VCaP (cell line): ENCODE measurements around the gene BICRA.
A peak's percentile ranks its signal among the peaks of the same experiment; 100 is the strongest.
"Not testable (repeated sequence)": the region's sequence is repeated elsewhere in the genome, so short reads cannot be mapped to it uniquely, and the experiment has no call there.

Experiments used
- H3K27ac ChIP-seq: fragments of 450-650 bp; 2 replicates; pipeline ENCODE4 v1.5.1; 2017
- CTCF ChIP-seq: fragments of 450-650 bp; conservative IDR thresholded peaks from 2 replicates; pipeline ENCODE4 v1.5.1; 2017; ENCODE audit warnings: mild to moderate bottlenecking, moderate library complexity

Gene BICRA

GRCh38 chr19:47704024-47704423, 95.1 kb downstream of the BICRA start:
- no peak for TF ChIP-seq CTCF

GRCh38 chr19:47704656-47705055, 95.7 kb downstream of the BICRA start:
- H3K27ac ChIP-seq, result no peak overlapping the region
- TF ChIP-seq CTCF, result no peak

More at GRCh38 chr19:47704024-47704423, 95.1 kb downstream of the BICRA start:
- H3K27ac ChIP-seq, result no peak overlapping the region

GRCh38 chr19:47707135-47707925, 98.4 kb downstream of the BICRA start:
- no peak overlapping the region for H3K27ac ChIP-seq
- TF ChIP-seq CTCF, result peak; percentile 91

- no peak for TF ChIP-seq CTCF
- no peak overlapping the region for H3K27ac ChIP-seq
Observed at GRCh38 chr19:47711652-47712242, 102.8 kb downstream of the BICRA start.

GRCh38 chr19:47713046-47714021, 104.4 kb downstream of the BICRA start, which contains the start of gene EHD2:
EHD2 (plus strand) TSS chr19:47713422; CDS start chr19:47716613, 3,191 bp downstream.
- peak; percentile 35; the same call in 1 of the 2 replicates for TF ChIP-seq CTCF
- no peak within 1 kb of the TSS for H3K27ac ChIP-seq

GRCh38 chr19:47714339-47714738, 105.4 kb downstream of the BICRA start:
- TF ChIP-seq CTCF, result no peak
- no peak overlapping the region for H3K27ac ChIP-seq

- not testable (repeated sequence) for H3K27ac ChIP-seq
Observed at GRCh38 chr19:47714855-47715254, 105.9 kb downstream of the BICRA start.
